Loucy (cell line): ENCODE results near the gene PSMG3.

Experiments used
- H2AFZ ChIP-seq: fragments of 200-600 bp; sonication (generic); 2 replicates; pipeline ENCODE4 v1.6.0; 2016; ENCODE audit warnings: antibody characterized with exemption, mild to moderate bottlenecking, low read length, moderate library complexity
- H3F3A ChIP-seq: fragments of 200-600 bp; 2 replicates; pipeline ENCODE4 v1.6.0; 2016; ENCODE audit warnings: antibody characterized with exemption, low read depth, mild to moderate bottlenecking
- H3K27me3 ChIP-seq: fragments of 200-600 bp; sonication (generic); 2 replicates; pipeline ENCODE4 v1.6.1; 2014; ENCODE audit warnings: low read length, mild to moderate bottlenecking; ENCODE audit not compliant: insufficient read depth, poor library complexity, severe bottlenecking
- H3K36me3 ChIP-seq: fragments of 200-600 bp; sonication (generic); 2 replicates; pipeline ENCODE4 v1.6.1; 2016; ENCODE audit warnings: low read length; ENCODE audit not compliant: insufficient read depth
- H3K4me1 ChIP-seq: fragments of 200-600 bp; sonication (generic); 2 replicates; pipeline ENCODE4 v1.5.1; 2014; ENCODE audit warnings: low read length, mild to moderate bottlenecking; ENCODE audit not compliant: insufficient read depth, poor library complexity, severe bottlenecking
- H3K4me2 ChIP-seq: fragments of 200-600 bp; sonication (generic); 2 replicates; pipeline ENCODE4 v1.6.0; 2014; ENCODE audit warnings: antibody characterized with exemption, low read length, low read depth, mild to moderate bottlenecking; ENCODE audit not compliant: poor library complexity, severe bottlenecking
- H3K4me3 ChIP-seq: fragments of 200-600 bp; sonication (generic); 2 replicates; pipeline ENCODE4 v1.5.1; 2014; ENCODE audit warnings: low read length, mild to moderate bottlenecking, mixed read lengths; ENCODE audit not compliant: poor library complexity, severe bottlenecking
- H3K79me2 ChIP-seq: fragments of 200-600 bp; sonication (generic); 2 replicates; pipeline ENCODE4 v1.6.1; 2014; ENCODE audit warnings: low read length; ENCODE audit not compliant: insufficient read depth
- H3K9ac ChIP-seq: fragments of 200-600 bp; sonication (generic); 2 replicates; pipeline ENCODE4 v1.6.0; 2014; ENCODE audit warnings: mild to moderate bottlenecking, low read depth, low read length, moderate library complexity; ENCODE audit not compliant: poor library complexity, severe bottlenecking
- H3K9me2 ChIP-seq: fragments of 200-600 bp; sonication (generic); replicated peaks from 2 replicates; pipeline ENCODE4 v1.6.1; 2016; ENCODE audit warnings: low read depth, low read length, mixed read lengths
- H3K9me3 ChIP-seq: fragments of 200-600 bp; sonication (generic); 2 replicates; pipeline ENCODE4 v1.6.1; 2014; ENCODE audit warnings: mild to moderate bottlenecking, antibody characterized with exemption, low read length, low read depth; ENCODE audit not compliant: insufficient read depth
- H4K20me1 ChIP-seq: fragments of 200-600 bp; sonication (generic); 2 replicates; pipeline ENCODE4 v1.6.0; 2014; ENCODE audit warnings: antibody characterized with exemption, low read length, mild to moderate bottlenecking; ENCODE audit not compliant: insufficient read depth, poor library complexity, severe bottlenecking
- EZH2phosphoT487 ChIP-seq: fragments of 200-600 bp; IDR thresholded peaks from 2 replicates; pipeline ENCODE4 v1.6.1; 2018; ENCODE audit warnings: antibody characterized with exemption, mild to moderate bottlenecking, moderate library complexity, borderline replicate concordance
- TF ChIP-seq, protein P1 (sequence below): fragments of 200-600 bp; sonication (generic); conservative IDR thresholded peaks from 2 replicates; pipeline ENCODE4 v1.5.1; 2014; ENCODE audit warnings: mild to moderate bottlenecking, antibody characterized with exemption, low read length

The PSMG3 gene

DNA sequence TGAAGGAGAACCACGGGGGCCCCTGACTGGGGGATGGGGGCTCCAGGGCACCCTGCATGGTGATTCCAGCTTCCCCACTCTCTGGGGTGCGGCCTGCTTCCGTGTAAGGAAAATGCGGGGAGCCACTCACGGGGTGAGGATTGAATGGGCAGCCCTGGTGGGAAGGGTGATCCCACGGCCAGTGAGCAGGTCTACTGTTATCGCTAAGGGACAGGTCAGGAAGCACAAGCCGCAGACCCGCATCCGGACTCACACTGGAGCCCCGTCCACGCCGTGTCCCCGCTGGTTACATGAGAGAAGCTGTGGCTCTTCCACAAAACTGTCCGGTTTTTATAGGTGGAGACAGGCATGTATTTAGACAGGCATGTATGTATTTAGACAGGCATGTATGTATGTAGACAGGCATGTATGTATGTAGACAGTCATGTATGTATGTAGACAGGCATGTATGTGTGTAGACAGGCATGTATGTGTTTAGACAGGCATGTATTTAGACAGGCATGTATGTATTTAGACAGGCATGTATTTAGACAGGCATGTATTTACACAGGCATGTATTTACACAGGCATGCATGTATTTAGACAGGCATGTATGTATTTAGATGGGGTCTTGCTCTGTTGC, 5.7 kb downstream of the PSMG3 start:
- Histone ChIP-seq H3F3A (no peaks in the 10 kb centered on the region), H3K4me1 (peaks cover 3% of the 10 kb centered on the region), H3K9me3 (no peaks in the 10 kb centered on the region), H3K4me3 (no peak overlapping the region), H3K9me2 (no peaks in the 10 kb centered on the region), H3K27me3 (no peaks in the 10 kb centered on the region), H2AFZ (no peak overlapping the region), H3K36me3 (no peaks in the 10 kb centered on the region), H3K4me2 (no peak overlapping the region), H3K79me2 (peaks cover 15% of the 10 kb centered on the region), H3K9ac (no peak overlapping the region), H4K20me1 (no peaks in the 10 kb centered on the region)
- TF ChIP-seq EZH2phosphoT487: no peak
- TF ChIP-seq, protein P1, sequence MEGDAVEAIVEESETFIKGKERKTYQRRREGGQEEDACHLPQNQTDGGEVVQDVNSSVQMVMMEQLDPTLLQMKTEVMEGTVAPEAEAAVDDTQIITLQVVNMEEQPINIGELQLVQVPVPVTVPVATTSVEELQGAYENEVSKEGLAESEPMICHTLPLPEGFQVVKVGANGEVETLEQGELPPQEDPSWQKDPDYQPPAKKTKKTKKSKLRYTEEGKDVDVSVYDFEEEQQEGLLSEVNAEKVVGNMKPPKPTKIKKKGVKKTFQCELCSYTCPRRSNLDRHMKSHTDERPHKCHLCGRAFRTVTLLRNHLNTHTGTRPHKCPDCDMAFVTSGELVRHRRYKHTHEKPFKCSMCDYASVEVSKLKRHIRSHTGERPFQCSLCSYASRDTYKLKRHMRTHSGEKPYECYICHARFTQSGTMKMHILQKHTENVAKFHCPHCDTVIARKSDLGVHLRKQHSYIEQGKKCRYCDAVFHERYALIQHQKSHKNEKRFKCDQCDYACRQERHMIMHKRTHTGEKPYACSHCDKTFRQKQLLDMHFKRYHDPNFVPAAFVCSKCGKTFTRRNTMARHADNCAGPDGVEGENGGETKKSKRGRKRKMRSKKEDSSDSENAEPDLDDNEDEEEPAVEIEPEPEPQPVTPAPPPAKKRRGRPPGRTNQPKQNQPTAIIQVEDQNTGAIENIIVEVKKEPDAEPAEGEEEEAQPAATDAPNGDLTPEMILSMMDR: no peak

GRCh38 chr7:1562597-1563051, 7.2 kb downstream of the PSMG3 start:
- Histone ChIP-seq H3K9me3 (no peaks in the 10 kb centered on the region), H2AFZ (no peak overlapping the region), H3K9ac (no peak overlapping the region), H3F3A (no peaks in the 10 kb centered on the region), H3K79me2 (peaks cover under 1% of the 10 kb centered on the region; the same call in 1 of the 2 replicates), H3K4me2 (no peak overlapping the region), H3K4me3 (no peak overlapping the region), H3K27me3 (no peaks in the 10 kb centered on the region), H3K36me3 (no peaks in the 10 kb centered on the region), H3K9me2 (no peaks in the 10 kb centered on the region), H3K4me1 (no peaks in the 10 kb centered on the region), H4K20me1 (no peaks in the 10 kb centered on the region)
- no peak for TF ChIP-seq EZH2phosphoT487
- TF ChIP-seq, protein P1: no peak

DNA sequence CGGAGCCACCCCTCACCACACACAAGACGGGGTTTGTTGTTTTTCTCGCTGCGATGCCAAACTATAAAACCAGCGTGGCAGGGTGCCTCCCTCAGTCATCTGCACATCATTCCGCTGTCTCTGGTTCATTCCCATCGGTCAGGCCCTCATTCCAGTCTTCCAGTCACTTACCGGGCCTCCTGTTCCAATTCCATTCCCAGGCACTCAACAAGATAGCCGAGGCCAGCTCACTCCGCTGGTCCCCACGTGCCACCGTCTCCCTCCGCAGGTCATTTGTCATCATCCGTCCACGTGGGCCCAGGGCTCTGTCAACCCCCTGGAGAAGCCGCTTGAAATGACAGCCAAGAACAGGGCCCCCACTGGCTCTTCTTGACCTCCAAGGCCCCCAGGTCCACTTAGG, 7.7 kb downstream of the PSMG3 start:
- H4K20me1 ChIP-seq: no peaks in the 10 kb centered on the region
- no peaks in the 10 kb centered on the region for H3K27me3 ChIP-seq
- H3F3A ChIP-seq: no peaks in the 10 kb centered on the region
- H3K79me2 ChIP-seq: no peaks in the 10 kb centered on the region; the same call in 1 of the 2 replicates
- no peak for TF ChIP-seq EZH2phosphoT487
- TF ChIP-seq, protein P1: no peak
- H3K4me1 ChIP-seq: no peaks in the 10 kb centered on the region
- H3K9me2 ChIP-seq: no peaks in the 10 kb centered on the region
- H3K9me3 ChIP-seq: no peaks in the 10 kb centered on the region
- H3K9ac ChIP-seq: no peak overlapping the region
- H3K36me3 ChIP-seq: no peaks in the 10 kb centered on the region
- H3K4me2 ChIP-seq: no peak overlapping the region
- no peak overlapping the region for H3K4me3 ChIP-seq
- H2AFZ ChIP-seq: no peak overlapping the region
